Thyroid gland (tissue), 4 donors: ENCODE measurements around the gene SCRG1.

Experiments
- POLR2A ChIP-seq, 2 donors: fragments of 450-650 bp; IDR thresholded peaks; one replicate each; pipeline ENCODE4 v1.6.1; 2017; ENCODE audit warnings: antibody characterized with exemption in 2 of 2, mild to moderate bottlenecking in 2 of 2, moderate library complexity in 1 of 2
- TF ChIP-seq, protein P1 (sequence below), 6 experiments: fragments of 200-600 bp in 3 of 6; fragments of 450-650 bp in 3 of 6; sonication (generic) in 3 of 6; IDR thresholded peaks; one replicate each; pipeline ENCODE4 v1.5.1; 2016 to 2019; ENCODE audit warnings: antibody characterized with exemption in 6 of 6, mild to moderate bottlenecking in 2 of 6, inconsistent platforms in 1 of 6, moderate library complexity in 1 of 6

DNA sequence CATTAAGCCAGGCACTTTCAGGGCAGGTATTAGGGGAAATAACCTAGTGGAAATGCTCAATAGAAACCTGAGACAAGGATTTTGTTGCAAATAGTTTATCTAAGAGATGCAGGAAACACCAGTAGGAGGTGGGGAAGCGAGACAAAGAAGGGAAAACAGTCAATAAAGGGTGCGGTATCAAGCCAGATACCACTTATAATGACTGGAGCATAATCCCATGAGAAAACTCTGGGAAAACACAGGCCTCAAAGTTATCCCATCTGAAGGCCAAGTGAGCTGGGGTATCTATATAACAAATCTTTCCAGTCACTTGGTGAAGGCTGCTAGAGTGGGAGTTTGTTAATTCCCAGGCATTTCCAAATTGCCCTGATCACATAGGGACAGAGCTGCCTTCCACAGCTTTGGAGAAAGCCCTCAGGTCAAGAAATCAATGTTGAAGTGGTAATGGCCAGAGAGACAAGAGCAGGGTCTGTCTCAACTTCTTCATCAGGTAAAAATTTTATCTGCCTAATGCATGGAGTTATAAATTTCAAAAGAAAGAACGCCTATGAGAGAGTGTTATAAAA is 55.0 kb downstream of the SCRG1 start:
- TF ChIP-seq POLR2A (IDR thresholded peaks at IDR 0.05), result no peak
- TF ChIP-seq, protein P1, sequence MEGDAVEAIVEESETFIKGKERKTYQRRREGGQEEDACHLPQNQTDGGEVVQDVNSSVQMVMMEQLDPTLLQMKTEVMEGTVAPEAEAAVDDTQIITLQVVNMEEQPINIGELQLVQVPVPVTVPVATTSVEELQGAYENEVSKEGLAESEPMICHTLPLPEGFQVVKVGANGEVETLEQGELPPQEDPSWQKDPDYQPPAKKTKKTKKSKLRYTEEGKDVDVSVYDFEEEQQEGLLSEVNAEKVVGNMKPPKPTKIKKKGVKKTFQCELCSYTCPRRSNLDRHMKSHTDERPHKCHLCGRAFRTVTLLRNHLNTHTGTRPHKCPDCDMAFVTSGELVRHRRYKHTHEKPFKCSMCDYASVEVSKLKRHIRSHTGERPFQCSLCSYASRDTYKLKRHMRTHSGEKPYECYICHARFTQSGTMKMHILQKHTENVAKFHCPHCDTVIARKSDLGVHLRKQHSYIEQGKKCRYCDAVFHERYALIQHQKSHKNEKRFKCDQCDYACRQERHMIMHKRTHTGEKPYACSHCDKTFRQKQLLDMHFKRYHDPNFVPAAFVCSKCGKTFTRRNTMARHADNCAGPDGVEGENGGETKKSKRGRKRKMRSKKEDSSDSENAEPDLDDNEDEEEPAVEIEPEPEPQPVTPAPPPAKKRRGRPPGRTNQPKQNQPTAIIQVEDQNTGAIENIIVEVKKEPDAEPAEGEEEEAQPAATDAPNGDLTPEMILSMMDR (IDR thresholded peaks at IDR 0.05), result no peak
